IPS-18a (cell line): ENCODE results near the gene PRUNE2.

Experiments used
- H3K27ac ChIP-seq: one replicate; pipeline ENCODE4 v1.5.1; 2013; ENCODE audit warnings: low read length
- H3K27me3 ChIP-seq: one replicate; pipeline ENCODE4 v1.6.1; 2013; ENCODE audit warnings: mild to moderate bottlenecking, low read length; ENCODE audit not compliant: control insufficient read depth, insufficient read depth
- H3K36me3 ChIP-seq: one replicate; pipeline ENCODE4 v1.6.1; 2013; ENCODE audit warnings: low read depth, low read length; ENCODE audit not compliant: control insufficient read depth
- H3K4me1 ChIP-seq: one replicate; pipeline ENCODE4 v1.6.1; 2013; ENCODE audit warnings: low read depth, low read length; ENCODE audit not compliant: control insufficient read depth
- H3K4me3 ChIP-seq: one replicate; pipeline ENCODE4 v1.5.1; 2013; ENCODE audit warnings: low read length
- H3K9ac ChIP-seq: one replicate; pipeline ENCODE4 v1.6.1; 2013; ENCODE audit warnings: mild to moderate bottlenecking, low read length, moderate library complexity
- H3K9me3 ChIP-seq: one replicate; pipeline ENCODE4 v1.6.1; 2013; ENCODE audit warnings: low read depth, low read length; ENCODE audit not compliant: control insufficient read depth

Gene PRUNE2

GRCh38 chr9:76628155-76628554, 277.8 kb downstream of the PRUNE2 start:
- Histone ChIP-seq H3K36me3 (peaks cover 4% of the 10 kb centered on the region), H3K9me3 (no peaks in the 10 kb centered on the region), H3K27me3 (no peaks in the 10 kb centered on the region), H3K27ac (no peak overlapping the region), H3K4me1 (no peaks in the 10 kb centered on the region), H3K9ac (no peak overlapping the region), H3K4me3 (no peak overlapping the region)

DNA sequence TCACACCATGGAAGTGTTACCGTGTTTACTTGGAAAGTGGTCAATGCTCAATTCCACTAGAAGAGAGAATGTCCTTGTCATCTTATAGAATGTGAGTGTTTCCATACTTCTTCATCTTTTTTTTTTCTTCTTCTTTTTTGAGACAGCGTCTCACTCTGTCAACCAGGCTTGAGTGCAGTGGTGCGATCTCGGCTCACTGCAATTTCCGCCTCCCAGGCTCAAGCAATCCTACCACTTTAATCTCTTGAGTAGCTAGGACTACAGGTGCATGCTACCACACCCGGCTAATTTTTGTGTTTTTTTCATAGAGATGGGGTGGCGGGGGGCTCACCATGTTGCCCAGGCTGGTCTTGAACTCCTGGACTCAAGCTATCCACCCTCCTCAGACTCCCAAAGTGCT, 278.9 kb downstream of the PRUNE2 start:
- H3K9ac ChIP-seq: no peak overlapping the region
- H3K4me1 ChIP-seq: no peaks in the 10 kb centered on the region
- H3K27me3 ChIP-seq: no peaks in the 10 kb centered on the region
- no peak overlapping the region for H3K4me3 ChIP-seq
- peaks cover 4% of the 10 kb centered on the region for H3K36me3 ChIP-seq
- H3K27ac ChIP-seq: no peak overlapping the region
- H3K9me3 ChIP-seq: no peaks in the 10 kb centered on the region

GRCh38 chr9:76626141-76626540, 279.8 kb downstream of the PRUNE2 start:
- no peak overlapping the region for H3K4me3 ChIP-seq
- H3K27me3 ChIP-seq: no peaks in the 10 kb centered on the region
- H3K36me3 ChIP-seq: no peaks in the 10 kb centered on the region
- H3K27ac ChIP-seq: no peak overlapping the region
- H3K9me3 ChIP-seq: no peaks in the 10 kb centered on the region
- H3K9ac ChIP-seq: no peak overlapping the region
- no peaks in the 10 kb centered on the region for H3K4me1 ChIP-seq

DNA sequence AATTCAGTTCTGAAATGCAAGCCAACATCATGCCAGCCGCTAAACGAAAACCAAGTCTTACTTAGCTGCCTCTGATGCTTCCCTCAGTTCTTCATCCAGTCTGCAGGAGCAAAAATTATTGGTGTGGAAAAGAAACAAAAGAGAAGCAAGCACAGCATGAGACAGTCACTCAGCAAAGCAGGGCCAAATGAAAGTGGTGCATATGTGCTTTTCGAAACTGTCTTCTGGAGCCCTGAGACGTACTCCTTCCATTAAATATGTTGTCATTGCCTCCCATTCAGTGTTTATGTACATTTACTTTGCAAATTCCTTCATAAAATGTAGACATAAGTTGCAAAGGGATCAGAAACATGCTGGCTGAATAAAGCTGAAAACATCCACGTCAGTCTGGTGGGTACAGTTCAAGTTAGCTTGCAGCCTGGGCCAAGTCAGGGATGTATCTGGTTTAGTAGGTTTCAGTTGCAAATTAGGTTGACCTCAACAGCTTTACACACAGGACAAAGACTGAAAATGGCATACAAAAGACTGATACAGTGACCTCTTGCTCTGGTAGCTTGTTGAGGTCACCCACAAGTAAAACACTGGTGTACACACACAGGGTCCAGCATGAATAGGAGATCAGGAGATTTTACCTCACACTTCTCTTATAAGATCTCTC, 281.4 kb downstream of the PRUNE2 start:
- H3K27me3 ChIP-seq: no peaks in the 10 kb centered on the region
- no peaks in the 10 kb centered on the region for H3K4me1 ChIP-seq
- no peaks in the 10 kb centered on the region for H3K36me3 ChIP-seq
- no peak overlapping the region for H3K4me3 ChIP-seq
- no peaks in the 10 kb centered on the region for H3K9me3 ChIP-seq
- no peak overlapping the region for H3K9ac ChIP-seq
- H3K27ac ChIP-seq: no peak overlapping the region

DNA sequence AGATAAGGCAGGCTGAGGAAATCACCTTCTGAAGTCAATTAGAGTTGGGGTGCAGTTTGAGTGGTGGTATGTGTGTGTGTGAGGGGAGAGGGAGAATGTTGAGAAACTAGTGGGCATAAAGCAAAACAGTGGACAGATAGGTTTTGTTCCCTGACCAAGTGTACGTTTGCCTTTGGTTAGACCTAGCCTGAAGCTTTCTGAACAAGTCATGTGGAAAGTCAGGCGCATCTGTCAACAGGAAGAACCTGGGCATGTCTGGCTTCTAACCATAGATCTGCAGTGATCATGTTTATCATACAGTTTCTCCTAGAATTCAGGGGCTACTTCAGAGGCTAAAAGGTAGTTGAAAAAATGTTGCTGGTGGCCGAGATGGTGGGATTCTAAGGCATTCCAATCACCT, 284.9 kb downstream of the PRUNE2 start:
- Histone ChIP-seq H3K4me1 (no peaks in the 10 kb centered on the region), H3K9ac (no peak overlapping the region)

GRCh38 chr9:76620581-76620980, 285.3 kb downstream of the PRUNE2 start:
- Histone ChIP-seq H3K9ac (no peak overlapping the region), H3K27ac (no peak overlapping the region), H3K27me3 (no peaks in the 10 kb centered on the region), H3K36me3 (no peaks in the 10 kb centered on the region), H3K9me3 (no peaks in the 10 kb centered on the region), H3K4me1 (no peaks in the 10 kb centered on the region), H3K4me3 (no peak overlapping the region)

More for the DNA sequence above, 284.9 kb downstream of the PRUNE2 start:
- Histone ChIP-seq H3K36me3 (no peaks in the 10 kb centered on the region), H3K4me3 (no peak overlapping the region), H3K27ac (no peak overlapping the region), H3K27me3 (no peaks in the 10 kb centered on the region), H3K9me3 (no peaks in the 10 kb centered on the region)

GRCh38 chr9:76619640-76620039, 286.3 kb downstream of the PRUNE2 start:
- Histone ChIP-seq H3K9me3 (no peaks in the 10 kb centered on the region), H3K36me3 (no peaks in the 10 kb centered on the region), H3K4me1 (no peaks in the 10 kb centered on the region), H3K9ac (no peak overlapping the region), H3K27me3 (no peaks in the 10 kb centered on the region), H3K4me3 (no peak overlapping the region), H3K27ac (no peak overlapping the region)

DNA sequence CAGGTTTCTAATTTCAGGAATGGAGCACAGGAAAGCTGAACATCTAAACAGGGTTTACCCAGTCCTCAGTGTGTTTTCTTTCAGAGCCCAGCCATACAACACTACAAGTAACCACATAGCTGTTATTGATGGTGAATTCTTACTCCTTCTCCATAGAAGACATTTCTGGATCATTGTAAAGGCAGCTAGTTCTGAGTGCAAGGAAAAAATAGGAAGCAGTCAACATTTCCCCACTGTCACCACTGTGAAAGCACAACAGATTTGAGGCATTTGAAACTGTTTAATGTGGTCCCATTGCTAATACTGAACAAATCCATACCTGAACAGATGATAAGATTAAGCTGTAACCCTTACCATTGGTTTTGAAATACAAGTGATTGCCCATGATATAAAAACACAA, 286.7 kb downstream of the PRUNE2 start:
- Histone ChIP-seq H3K27ac (no peak overlapping the region), H3K9ac (no peak overlapping the region), H3K9me3 (no peaks in the 10 kb centered on the region)

GRCh38 chr9:76618762-76619161, 287.2 kb downstream of the PRUNE2 start:
- H3K36me3 ChIP-seq: no peaks in the 10 kb centered on the region
- H3K9me3 ChIP-seq: no peaks in the 10 kb centered on the region
- no peak overlapping the region for H3K4me3 ChIP-seq
- no peak overlapping the region for H3K27ac ChIP-seq
- no peaks in the 10 kb centered on the region for H3K27me3 ChIP-seq
- H3K4me1 ChIP-seq: no peaks in the 10 kb centered on the region
- no peak overlapping the region for H3K9ac ChIP-seq

More for the DNA sequence above, 286.7 kb downstream of the PRUNE2 start:
- Histone ChIP-seq H3K4me3 (no peak overlapping the region), H3K27me3 (no peaks in the 10 kb centered on the region), H3K36me3 (no peaks in the 10 kb centered on the region), H3K4me1 (no peaks in the 10 kb centered on the region)

- no peak overlapping the region for H3K4me3 ChIP-seq
- H3K4me1 ChIP-seq: no peaks in the 10 kb centered on the region
- H3K9me3 ChIP-seq: no peaks in the 10 kb centered on the region
- no peak overlapping the region for H3K27ac ChIP-seq
- H3K27me3 ChIP-seq: no peaks in the 10 kb centered on the region
- no peaks in the 10 kb centered on the region for H3K36me3 ChIP-seq
- no peak overlapping the region for H3K9ac ChIP-seq
These were observed 288.3 kb downstream of the PRUNE2 start for GRCh38 chr9:76617497-76618175.

DNA sequence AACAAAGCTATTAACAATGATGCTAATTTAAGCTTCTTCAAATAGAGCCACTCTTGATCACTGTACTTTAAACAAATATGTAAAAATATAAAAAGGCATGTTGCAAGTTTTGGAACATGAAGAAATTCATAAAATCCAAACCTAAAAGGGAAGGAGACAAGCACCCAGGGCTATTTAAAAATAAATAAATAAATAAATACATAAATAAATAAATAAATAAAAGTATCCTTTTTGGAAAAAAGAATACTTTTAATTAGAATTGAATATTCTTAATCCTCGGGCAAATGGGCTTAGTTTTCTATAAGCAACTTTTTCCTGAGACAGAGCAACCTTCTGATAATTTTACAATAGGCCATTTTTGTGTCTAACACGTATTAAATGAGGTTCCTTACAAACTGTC, 289.1 kb downstream of the PRUNE2 start:
- no peaks in the 10 kb centered on the region for H3K4me1 ChIP-seq
- H3K9me3 ChIP-seq: no peaks in the 10 kb centered on the region
- H3K27me3 ChIP-seq: no peaks in the 10 kb centered on the region
- no peak overlapping the region for H3K4me3 ChIP-seq
- no peaks in the 10 kb centered on the region for H3K36me3 ChIP-seq
- no peak overlapping the region for H3K9ac ChIP-seq
- no peak overlapping the region for H3K27ac ChIP-seq

GRCh38 chr9:76615177-76615603, 290.7 kb downstream of the PRUNE2 start:
- Histone ChIP-seq H3K9ac (no peak overlapping the region), H3K36me3 (no peaks in the 10 kb centered on the region), H3K4me1 (no peaks in the 10 kb centered on the region), H3K9me3 (no peaks in the 10 kb centered on the region), H3K4me3 (no peak overlapping the region), H3K27ac (no peak overlapping the region), H3K27me3 (no peaks in the 10 kb centered on the region)
